Transverse colon (tissue), 4 donors: ENCODE results near the gene FBXO31.

Source experiments
- CTCF ChIP-seq, 5 experiments: fragments of 200-600 bp in 3 of 5; fragments of 450-650 bp in 2 of 5; sonication (generic) in 3 of 5; IDR thresholded peaks; 1 replicate in 2 of 5; 2 replicates in 3 of 5; pipeline ENCODE4 v1.5.1; 2016 to 2017; ENCODE audit warnings: antibody characterized with exemption in 5 of 5, inconsistent platforms in 3 of 5, mild to moderate bottlenecking in 2 of 5, moderate library complexity in 1 of 5
- EP300 ChIP-seq: sonication (generic); formaldehyde crosslinking; IDR thresholded peaks from one replicate; pipeline ENCODE4 v1.6.1; 2017; ENCODE audit warnings: antibody characterized with exemption, low read depth
- POLR2AphosphoS5 ChIP-seq, 3 donors: sonication (generic); formaldehyde crosslinking; IDR thresholded peaks; one replicate each; pipeline ENCODE4 v1.6.1; 2016; ENCODE audit warnings: antibody characterized with exemption in 3 of 3

DNA sequence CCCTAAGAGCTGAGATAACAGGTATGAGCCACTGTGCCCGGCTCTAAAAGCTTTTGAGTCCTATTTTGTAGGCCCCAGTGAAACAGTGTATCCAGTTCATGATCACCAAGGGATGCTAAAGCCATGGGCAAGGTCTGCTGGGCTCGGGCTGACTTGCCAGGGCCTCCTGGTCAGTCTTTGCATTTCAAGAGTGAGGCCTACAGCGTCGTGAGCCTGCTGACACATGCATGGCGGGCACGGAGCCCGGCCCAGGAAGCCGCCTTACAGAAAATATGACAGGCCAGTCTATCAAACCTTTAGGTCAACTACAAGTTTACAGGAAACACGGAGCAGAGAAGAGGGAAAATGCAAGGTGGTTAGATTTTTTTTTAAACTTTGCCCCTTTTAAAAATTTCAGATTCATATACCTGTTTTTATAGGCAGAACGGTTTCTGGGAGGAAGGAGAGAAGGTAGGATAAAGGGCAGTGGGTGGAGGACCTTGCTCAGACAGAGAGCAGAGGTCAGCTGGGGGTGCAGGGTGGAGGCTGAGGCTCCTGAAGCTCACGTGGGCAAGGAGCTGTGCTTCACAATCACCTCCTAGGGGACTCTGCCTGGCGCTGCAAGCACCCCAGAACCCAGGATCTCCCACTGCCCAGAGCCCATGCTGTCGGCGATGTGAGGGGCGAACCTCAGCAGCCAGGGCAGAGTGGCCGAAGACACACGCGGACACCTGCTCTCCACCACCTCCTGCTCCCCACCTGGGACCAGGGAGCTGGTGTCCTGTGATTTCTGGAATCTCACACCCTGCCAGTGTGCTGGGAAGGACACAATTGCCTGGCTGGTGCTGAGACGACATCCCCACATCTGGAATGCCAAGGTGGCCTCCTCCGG lies 87.7 kb downstream of the FBXO31 start:
- TF ChIP-seq POLR2AphosphoS5 (IDR thresholded peaks at IDR 0.05) (no peak), EP300 (no peak), CTCF (IDR thresholded peaks at IDR 0.05) (no peak)
